HG03159 (cell line): ENCODE results near the gene CSE1L.
"Not testable (repeated sequence)": the region's sequence is repeated elsewhere in the genome, so short reads cannot be mapped to it uniquely, and the experiment has no call there.

ENCODE experiments used
- ATAC-seq: cut with Tn5 transposase; IDR thresholded peaks from one replicate; pipeline ENCODE4 v1.9.1; 2021; ENCODE audit warnings: mild to moderate bottlenecking, moderate library complexity; ENCODE audit not compliant: unreplicated experiment

CSE1L gene

DNA sequence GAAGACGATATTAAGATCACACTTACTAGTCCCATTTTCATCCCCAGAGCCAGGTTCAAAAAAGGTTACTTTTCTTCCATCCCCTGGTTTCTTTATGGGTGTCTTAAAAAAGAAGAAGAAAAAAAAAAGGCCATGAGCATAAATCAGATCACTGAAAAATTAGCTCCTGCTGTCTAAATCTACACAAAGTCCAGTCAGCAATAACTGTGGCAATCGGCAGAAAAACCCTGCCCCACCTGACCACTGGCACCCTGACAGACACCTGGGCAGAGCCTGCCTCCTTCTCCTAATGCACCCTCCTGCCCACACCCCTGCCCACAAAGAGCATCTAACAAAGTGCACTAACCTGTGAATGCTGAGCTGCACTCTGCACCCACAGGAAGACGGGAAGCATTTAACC, 72.2 kb downstream of the CSE1L start:
- no peak for ATAC-seq

DNA sequence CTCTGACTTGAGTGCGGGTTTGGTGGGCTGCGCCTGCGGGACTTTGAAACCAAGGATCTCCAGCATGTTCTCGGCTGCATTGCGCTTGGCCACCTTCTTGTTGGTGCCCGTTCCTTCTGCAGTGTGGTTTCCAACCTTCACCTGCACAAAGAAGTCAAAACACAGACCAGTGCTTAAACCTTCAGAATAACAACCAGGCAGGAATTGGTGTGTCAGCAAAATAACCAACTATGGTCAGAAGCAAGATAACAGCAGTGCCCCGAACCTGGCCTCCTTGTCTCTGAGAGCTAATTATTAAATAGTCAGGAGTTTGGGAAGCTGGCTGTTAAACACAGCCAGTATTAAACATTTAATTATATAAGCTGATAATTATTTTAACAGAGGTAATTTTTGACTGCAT, 73.9 kb downstream of the CSE1L start:
- ATAC-seq: no peak

DNA sequence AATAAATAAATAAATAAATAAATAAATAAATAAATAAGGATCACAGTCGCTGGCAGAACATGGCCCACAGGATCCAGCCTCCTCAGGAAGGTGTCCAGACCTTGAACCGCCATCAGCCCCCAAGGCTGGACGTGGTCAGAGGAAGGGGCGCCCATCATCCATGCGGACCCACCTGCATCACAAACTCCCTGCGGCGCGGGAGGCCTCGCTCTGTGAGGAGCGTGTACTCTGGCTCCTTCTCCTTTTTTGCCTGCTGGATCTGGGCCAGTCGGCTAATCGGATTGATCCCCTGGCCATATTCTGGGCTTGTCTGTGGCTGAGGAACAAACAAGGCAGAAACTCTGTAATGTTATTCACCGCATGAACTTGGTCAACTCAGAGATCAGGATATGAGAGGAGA, 76.8 kb downstream of the CSE1L start:
- no peak for ATAC-seq

DNA sequence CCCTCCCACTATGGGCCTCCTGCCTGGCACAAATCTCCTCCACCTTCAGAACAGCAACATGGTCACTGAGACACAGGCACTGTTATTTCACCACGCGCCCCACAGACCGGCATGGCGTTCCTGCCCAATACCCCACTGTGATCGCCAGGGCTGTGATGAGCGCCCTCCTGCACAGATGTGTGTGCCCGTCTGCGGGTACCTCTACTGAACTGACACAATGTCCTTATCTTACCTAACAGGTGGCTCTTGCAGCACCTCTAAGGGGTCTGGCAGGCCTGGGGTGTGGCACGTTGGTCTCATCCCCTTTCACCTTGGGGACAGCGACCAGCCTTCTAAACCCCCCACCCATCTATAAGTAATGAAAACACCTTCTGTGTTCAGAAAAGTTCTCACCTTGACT, 77.9 kb downstream of the CSE1L start:
- no peak for ATAC-seq

DNA sequence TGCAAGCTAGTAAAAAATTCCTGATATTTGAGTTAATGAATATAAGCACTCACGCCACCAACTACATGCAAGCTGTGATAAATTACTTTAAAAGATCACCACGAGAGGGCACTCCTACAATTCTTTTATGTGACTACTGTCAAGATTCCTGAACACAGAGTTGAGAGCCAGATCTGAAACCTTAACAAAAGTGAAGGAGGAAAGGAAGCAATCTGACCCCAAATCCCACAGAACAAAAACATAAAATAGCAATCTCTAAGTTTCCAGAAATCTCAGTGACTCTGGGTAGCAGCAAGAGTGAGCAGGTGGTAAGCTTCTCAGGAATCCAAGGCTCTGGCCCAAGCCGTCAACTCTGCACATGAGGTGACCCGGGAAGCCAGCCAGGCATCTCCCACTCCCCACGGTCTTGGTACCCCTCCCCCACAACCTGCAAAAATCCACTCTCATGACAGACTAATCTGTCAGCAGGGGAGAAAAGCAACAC, 86.9 kb downstream of the CSE1L start:
- no peak for ATAC-seq

DNA sequence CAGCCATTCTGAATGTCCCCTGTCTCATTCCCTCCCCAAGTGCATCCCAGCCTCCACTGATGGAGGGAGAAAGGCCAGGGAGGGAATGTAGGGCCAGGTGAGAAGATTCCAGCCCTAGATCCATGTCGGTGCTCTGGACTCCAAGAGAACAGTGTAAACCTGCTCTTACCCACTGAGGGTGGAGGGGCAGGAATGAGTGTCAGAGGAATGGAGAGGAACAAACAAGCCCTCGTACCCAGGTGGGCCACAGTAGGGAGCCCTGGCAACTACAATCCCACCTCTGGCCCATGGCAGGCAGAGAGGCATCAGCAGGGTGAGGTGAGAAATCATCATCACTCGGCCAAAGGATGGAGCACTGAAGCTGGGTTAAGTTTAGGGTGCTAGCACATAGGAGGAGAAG, 87.5 kb downstream of the CSE1L start:
- ATAC-seq: no peak

DNA sequence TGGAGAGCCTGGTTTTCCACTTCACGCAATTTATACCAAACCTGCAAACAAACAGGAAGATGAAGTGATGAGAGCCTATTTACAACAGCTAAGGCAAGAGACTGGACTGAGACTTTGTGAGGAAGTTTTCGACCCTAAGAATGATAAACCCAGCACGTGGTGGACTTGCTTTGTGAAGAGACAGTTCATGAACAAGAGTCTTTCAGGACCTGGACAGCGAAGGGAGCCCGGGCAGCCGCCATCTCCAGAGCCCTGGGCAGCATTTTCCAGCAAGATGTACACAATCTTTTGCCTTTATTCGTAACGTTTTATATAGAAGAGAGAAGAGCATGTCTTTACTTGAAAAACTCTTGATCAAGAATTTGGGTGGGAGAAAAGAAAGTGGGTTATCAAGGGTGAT, 88.7 kb downstream of the CSE1L start:
- not testable (repeated sequence) for ATAC-seq

DNA sequence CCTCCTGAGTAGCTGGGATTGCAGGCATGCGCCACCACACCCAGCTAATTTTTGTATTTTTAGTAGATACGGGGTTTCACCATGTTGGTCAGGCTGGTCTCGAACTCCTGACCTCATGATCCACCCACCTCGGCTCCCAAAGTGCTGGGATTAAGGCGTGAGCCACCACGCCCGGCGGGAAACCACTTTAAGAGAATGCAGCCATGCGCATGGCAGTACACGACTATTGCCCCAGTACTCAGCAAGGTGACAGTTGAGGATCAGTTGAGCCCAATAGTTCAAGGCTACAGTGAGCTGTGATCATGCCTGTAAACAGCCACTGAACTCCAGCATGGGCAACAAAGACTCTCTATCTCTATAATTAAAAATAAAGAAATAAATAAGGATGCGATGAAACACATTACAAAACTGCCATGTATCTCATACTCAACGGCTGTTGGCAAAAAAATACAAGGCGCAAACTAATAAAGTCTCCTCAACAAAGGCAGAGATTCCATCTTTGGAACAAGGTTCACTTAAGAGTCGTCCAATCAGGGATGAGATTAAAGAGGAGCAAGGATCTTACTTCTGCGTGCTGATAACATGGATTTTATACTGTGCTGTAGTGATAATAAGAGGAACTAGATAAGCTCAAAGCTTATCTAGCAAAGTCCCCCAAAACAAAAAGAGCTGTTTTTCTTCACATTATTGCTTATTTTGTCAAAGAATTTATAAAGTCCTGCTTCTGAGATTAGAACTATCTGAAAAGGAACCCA, 90.9 kb downstream of the CSE1L start:
- no peak for ATAC-seq

DNA sequence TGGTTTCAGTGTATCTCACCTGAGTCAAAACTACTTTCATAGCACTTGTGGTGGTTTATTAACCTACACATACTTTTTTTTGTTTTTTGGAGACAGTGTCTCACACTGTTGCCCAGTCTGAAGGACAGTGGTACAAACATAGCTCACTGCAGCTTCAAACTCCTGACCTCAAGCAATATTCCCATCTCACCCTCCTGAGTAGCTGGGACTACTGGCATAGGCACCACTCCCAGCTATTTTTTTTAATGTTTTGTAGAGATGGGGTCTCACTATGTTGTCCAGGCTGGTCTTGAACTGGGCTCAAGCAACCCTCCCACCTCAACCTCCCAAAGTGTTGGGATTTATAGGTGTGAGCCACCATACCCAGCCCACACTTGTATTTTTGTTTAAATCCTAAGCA, 92.3 kb downstream of the CSE1L start:
- no peak for ATAC-seq

DNA sequence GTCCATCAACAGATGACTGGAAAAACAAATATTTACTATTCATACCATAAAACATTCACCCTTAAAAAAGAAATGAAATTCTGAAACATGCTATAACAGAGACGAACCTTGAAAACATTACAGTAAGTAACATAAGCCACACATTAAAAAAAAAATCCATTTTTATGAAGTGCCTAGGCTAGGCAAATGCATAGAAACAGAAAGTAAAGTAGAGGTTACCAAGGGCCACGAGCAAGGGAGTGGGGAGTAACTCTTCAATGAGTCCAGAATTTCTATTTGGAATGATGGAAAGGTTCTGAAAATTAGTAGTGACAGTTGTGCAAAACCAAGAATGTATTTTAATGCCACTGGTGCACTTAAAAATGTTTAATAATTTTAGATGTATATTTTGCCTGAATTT, 94.3 kb downstream of the CSE1L start:
- ATAC-seq: no peak

DNA sequence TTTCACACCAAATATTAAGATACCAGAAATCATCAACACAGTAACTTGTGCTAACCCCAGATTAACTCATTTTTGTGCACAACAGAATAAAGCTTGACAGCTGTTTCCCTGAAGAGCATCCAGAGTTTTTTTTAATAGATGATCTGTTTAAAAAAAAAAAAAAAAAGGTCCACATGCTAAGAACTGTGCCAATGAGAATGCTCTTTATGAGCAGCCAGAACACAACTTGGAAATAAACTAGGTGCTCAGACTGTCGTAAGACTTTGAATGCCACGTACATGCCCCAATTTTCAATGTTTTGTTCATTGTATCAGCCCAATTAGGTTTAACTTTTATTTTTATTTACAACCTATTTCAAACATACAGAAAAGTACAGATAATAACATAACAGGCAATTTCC, 94.7 kb downstream of the CSE1L start:
- no peak for ATAC-seq
